NCI-H345 treated with DMSO at 0.1 percent for 48 hours (cell line): ENCODE measurements around the gene ARHGAP12.

Experiments used
- DNase-seq: peaks from one replicate; lab custom pipeline; 2025; ENCODE audit not compliant: unreplicated experiment; lab: John Stamatoyannopoulos, UW

The ARHGAP12 gene

DNA sequence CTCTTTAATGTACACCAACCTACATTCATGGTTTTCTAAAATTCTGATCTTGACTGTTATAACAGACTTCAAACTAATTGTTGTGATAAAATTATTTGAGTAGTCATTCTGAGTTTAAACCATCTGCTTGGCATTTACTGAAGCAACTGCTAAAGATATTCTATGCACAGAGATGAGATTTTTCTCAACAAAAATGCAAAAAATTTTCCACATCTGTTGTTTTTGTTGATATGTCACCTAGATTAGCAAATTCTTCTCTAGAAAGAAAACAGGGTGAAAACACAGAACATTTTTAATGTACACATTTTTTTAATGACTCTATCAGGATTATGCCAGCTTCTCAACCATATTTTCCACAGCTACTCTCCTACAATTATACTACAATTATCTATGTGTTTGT is 42.7 kb downstream of the ARHGAP12 start:
- no peak for DNase-seq

DNA sequence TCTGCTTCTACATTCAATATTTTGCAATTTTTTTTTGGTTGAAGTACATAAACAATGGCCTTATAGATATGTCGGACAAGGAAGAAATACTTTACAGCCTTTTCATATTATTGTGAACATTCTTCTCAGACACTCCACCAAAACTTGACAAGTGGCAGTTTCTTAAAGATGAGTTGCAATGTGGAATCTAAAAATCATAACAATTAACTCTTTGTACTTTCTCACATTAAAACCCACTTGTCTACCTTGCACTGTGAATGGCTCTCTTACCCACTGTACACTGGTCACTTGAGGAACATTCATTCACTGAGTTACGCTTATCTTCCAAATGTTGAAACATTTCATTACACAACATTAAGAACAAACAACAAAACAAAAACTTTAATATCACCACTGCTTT is 44.2 kb downstream of the ARHGAP12 start:
- no peak for DNase-seq

DNA sequence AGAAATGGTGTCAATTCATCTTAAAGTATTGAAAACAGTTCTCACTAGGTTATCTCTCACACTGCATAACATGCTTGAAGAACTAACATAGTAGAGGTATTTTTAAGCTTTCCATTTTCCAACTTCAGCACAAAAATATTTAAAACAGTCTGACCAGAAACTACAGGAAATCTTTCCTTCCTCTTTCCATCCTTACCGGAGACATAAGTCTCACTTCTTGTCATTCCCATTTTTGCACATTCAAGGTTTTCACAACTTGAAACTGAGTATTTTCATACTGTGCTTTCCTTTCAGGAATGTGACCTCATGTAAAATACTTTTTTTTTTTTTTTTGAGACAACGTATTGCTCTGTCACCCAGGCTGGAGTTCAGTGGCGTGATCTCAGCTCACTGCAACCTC is 45.2 kb downstream of the ARHGAP12 start:
- no peak for DNase-seq

DNA sequence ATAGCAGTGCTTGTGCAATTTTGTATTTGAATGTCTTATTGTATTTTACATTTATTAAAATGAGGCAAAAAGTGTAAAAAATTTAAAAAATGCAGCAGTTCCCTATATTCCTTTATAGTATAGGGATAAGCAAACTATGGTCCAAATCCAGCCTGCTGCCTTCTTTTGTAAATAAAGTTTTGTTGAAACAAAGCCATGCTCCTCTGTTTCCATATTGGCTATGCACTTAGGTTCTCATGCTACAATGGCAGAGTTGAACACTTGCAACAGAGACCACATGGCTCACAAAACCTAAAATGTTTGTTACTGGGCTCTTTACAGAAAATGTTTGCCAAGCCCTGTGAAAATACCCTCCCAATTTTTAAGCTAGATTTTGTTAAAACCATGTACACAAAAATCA is 50.1 kb downstream of the ARHGAP12 start:
- DNase-seq = no peak

DNA sequence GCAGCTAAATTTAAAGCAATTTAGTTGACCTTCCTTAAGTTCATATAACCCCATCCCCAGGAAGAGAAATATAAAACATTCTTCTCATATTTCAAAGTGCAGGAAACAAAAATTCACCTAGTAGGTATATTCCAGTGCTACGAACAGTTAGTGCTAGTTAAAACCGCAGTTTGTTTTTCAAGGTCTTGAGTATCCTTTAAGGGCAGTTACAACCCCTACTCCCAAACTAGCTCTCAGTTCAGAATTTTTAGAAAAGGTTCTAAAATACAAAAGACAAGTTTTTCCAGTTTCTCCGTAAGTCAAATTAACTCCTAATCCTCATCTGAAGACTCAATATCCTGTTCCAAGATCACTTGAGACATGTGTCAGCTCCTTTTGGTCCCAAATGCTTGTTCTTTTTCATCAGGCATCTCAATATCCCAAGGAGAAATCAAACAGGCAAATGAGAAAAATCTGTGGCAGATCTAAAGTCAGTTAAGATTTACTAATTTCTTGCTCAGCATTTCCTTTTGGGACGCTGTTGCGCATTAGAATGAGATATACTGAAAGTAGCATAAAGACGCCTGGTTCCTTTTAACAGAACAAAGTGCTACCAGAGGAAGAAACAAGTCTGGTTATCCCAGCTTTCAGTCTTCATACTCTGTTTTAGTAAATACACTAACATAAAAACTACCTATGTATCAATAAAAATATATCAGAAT is 51.8 kb downstream of the ARHGAP12 start:
- no peak for DNase-seq

DNA sequence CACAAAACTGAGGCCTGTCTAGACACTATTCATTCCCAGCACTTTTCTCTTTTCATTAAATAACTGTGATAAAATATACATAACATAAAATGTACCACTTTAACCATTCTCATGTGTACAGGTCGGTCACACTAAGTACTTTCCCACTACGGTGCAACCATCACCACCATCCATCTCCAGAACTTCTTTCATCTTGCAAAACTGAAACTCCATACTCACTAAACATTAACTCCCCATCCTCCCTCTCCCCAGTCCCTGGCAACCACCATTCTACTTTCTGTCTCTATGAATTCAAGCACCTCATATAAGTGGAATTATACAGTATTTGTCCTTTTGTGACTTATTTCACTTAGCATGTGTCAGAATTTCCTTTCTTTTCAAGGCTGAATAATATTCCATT is 53.0 kb downstream of the ARHGAP12 start:
- no peak for DNase-seq

DNA sequence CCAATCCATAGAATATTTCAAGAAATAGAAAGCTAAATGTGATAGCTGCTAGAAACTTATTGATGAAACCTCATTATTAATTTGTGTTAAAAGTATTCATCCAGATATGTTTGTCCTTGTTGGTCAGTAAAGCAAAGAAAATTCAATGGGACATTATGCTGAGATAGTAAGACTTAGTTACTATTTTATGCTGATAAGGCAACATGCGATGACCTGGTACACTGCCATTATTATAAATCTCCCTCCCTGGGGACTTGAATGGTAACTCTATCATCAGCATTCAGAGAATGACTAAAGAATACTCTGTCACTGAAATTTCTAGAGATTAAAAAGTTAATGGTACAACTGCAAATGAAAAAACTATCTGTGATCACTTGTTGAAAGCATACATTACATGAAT is 54.9 kb downstream of the ARHGAP12 start:
- no peak for DNase-seq

DNA sequence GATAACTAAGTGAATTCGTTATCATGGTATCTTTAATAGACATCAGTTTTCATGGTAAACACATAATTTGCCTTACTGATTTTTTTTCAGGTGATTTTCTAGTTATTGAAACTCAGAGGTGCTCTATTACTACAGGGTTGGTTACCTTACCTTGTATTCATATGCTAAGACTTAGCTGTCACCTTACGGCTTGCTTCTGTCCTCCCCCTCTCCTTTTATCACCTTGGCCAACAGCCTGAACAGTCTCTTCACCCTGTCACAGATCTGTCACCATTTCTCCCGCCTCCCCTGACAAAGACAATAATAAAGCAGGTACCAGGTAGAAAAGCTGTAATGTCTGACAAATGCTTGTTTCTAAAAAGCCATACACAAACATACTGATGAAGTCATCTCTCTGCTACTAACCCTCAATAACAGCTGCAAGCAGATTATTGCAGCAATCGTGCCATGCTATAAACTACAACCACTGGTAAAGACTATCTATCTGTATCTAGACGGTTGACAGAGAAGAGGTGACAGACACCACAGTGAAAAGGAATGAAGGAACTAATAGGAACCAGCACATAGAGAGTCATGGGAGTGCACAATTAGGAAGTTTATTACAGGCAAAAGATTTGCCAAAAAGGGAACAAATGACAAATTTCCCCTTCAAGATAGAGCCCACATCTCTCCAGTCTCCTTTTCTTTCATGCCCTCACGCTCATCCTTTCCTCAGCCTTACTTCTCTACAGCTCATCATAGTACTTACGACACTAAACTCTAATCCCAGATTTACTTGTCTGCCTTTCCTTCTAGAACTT is 57.2 kb downstream of the ARHGAP12 start:
- DNase-seq = no peak

DNA sequence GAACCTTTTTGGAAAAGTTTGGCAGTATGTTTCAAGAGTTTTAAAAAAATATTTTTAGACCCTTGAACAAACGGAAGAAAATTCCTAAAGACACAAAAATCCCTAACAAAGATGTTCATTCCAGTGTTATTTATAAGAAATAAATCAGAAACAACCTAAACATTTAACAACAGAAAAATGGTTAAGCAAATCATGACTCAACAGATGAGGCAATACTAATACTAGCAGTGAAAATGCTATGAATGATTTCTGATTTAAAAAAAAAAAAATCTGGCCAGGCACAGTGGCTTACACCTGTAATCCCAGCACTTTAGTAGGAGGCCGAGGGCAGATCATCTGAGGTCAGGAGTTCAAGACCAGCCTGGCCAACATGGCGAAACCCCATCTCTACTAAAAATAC is 61.0 kb downstream of the ARHGAP12 start:
- DNase-seq = no peak

DNA sequence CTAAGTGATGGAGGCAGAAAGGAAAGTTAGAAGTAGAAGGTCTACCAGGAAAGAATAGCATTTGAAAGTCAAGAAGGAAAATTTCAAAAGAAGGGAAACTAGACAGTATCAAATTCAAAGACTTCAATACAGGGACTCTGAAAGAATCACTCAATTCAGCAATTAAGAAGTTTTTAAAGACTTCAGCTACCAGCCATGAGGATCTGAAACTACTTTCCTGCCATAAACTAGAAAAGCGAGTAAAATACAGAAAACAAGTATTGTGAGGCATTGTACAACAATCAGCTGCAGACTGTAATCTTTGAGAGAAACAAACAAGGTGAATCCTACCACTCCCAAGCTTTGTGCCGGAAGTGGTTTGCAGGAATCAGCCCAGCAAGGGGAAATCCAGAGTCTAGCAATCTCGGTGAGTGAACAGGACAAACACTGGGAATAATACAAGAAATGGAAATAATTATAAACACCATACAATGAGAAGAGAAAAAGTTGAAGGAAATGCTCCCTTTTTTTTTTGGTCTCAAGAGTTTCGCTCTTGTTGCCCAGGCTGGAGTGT is 62.4 kb downstream of the ARHGAP12 start:
- no peak for DNase-seq

DNA sequence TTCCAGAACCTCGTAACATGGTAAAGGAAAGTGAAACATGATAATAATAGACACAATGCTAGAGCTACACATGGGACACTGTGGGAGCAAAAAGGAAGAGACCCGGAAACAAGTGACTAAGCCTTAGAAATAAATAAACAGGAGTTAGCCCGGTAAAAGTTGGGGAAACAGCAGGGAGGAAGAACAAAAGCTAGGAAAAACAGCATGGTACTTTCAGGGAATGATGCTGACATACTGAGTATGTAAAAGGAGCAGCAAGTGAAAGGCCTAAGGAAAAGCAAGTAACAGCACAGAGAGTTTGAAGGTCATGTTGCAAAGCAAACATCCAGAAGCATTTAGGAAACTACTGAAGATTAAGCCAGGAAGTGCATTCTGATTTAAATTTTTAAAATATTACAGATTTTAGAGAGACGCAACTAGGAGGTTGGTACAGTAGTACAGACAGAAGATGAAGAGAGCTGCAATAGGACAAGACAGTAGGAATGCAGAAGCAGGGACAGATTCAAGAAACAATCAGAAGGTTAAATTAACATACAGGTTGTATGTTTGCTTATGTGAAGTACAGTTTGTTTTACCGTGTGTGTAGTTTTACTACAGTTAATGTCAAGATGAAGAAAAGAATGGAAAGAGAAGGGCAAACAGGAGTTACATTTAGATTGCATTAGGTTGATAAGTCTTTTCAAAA is 63.7 kb downstream of the ARHGAP12 start:
- no peak for DNase-seq

DNA sequence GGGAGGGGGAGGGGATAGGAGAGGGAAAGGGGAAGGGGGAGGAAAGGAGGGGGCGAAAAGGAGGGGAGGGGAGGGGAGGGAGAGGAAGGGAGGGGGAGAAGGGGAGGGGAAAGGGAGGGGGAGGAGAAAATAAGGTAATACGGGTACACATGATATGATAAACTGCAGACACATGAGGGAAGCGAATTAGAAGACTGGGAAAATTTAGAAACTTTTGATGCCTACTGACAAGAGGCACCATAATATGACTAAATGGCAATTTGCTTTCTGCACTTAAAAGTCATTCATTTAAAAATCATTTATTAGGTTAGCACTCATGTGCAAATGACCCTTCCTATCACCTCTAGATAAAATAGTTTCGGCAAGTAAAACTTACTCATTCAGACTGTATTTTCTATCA is 73.6 kb downstream of the ARHGAP12 start:
- DNase-seq = no peak

DNA sequence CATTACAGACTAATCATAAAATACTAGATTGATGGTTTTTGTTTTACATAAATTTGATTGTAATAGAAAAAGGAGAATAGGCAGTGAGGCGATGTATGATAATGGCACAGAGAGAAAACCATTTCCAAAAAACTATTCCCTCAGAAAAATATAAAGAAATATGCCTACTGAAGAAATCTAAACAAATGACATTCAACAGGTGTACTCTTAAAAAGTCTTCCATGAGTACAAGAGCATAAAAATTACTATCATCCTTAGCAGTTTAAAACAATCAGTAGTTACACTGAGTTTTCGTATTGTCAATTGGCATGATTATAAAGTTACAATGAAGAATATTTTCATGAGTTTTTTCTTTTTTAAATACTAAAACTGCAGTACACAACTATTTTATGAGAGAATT is 75.0 kb downstream of the ARHGAP12 start:
- DNase-seq = no peak

DNA sequence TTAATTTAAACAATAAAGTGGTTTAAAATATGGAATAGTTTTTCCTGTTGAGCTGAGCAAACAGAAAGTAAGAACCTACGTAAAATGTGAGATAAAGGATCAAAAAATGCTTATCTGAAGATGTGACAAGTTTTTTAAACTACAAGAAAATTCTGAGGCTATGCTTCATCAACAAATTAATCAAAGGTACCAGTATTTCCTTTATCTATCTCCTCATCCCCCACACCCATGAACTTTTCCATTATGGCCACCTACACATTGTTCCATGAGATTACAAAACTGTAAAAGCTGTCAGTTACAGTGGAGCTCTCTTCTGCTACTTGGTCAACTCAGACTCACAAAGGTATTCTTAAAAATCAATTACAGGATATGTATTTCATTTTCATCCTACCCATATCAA is 77.4 kb downstream of the ARHGAP12 start:
- DNase-seq = no peak

DNA sequence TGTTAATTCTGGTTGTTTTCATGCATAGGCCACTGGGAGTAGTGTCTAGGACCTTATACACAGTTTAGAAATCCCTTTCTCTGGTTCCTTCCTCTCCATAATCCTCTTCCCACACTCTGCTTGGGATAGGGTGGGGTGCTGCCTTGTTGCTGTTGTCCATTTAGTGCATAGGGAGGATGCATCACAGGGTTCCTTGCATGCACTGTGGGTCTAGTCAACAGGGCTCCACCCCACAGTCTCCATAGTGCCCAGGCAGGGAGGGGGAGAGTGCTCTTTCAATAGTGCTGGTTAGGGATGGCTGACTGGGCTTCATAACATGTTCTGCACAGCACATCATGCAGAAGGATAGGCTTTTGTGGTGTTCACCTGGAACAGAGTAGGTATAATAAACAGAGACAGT is 81.1 kb downstream of the ARHGAP12 start:
- no peak for DNase-seq

DNA sequence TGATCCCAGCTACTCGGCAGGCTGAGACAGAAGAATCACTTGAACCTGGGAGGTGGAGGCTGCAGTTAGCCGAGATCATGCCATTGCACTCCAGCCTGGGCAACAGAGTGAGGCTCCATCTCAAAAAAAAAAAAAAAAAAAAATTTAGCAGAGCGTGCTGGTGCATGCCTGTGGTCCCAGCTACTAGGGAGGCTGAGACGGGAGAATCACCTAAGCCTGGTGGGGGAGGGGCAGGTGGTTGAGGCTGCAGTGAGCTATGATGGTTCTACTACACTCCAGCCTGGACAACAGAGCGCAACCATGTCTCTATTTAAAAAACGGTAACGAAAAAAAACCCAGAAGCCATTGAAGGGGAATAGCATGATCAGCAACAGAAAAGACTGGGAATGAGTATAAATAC is 89.9 kb downstream of the ARHGAP12 start:
- DNase-seq = no peak

DNA sequence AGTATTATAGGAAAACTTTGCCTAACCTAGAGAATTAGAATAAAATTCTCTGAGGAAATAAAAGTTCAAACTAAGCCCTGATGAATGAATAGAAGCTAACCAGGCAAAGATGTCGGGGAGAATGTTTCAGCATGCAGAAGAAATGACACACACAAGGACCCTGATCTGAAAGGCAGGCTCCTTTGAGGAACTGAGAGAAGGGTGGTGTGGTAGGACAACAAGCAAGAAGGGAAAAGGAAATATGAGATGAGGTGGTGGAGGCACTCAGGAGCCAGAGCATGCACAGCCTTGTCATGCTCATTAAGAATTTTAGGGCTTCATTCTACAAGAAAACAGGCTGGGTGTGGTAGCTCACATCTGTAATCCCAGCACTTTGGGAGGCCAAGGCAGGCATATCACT is 90.6 kb downstream of the ARHGAP12 start:
- no peak for DNase-seq

DNA sequence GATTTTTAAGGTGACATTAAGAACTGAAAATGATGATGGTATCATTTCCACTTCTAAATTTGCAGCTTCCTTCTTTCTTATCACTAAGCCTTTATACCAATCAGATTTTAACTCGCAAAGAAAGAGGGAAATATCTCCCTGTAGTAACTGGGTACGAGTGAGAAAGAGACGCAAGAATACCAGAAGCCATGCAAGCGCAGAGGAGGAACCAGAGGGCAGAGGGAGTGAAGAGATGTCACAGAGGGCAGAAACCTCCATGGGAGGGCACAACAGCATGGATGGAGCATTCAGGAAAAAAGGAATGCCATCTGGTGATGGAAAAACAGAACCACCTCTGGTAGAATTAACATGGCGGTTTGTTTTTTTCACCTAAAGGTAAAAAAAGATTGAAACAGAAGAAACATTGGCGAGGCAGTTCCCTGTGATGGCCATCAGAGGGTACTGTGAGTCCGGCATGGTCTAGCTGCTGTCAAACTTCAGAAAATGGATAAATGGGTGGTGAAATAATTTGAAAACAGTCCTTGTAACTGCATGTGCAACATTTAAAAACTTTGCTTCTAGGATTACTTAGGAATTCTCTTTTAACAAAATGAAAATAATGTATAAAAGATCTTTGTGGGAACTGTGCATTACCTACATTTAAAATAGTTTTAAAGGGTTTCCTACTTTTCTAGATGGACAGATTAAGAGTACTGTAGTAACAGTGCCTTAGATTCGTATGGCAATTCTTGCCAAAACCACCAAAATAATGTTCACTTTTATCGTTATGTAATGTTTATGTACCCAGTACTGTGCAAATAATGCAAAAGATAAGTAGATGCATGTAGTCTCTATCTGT is 91.8 kb downstream of the ARHGAP12 start:
- no peak for DNase-seq

DNA sequence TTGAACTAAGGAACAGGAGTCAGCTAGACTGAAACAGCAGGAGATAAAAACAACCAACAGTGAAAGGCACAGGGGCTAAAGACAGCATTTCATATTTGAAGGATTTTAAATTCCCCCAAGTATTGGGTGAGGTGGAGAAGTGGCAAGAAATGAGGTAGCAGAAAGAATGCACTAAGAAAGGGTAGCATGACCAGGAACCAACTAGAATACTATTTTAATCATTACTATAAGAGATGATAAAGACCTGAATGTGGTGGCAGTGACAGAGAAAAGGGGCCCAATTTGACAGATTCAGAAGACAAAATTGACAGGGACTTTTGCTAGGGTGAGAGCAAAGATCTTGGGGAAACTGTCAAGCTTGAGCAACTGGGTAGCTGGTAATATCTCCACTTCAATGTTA is 94.9 kb downstream of the ARHGAP12 start:
- DNase-seq = no peak

DNA sequence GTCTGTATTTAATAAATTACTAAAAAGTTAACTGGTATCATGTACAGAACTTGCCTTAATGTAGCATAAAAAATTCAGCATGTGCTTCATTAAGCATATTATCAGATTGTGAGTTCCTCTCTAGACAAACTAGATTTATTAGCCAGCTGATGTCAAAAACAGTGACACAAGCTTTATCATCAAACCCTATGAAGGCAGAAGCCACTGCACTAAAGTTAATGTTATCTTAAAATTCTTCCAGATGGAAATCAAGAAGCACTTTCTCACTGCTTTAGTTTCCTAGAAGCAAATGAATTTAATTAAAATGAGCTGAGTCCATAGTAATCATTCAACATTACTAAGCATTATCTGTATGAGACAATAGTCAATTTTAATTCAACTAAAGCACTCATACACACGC is 96.4 kb downstream of the ARHGAP12 start:
- no peak for DNase-seq

DNA sequence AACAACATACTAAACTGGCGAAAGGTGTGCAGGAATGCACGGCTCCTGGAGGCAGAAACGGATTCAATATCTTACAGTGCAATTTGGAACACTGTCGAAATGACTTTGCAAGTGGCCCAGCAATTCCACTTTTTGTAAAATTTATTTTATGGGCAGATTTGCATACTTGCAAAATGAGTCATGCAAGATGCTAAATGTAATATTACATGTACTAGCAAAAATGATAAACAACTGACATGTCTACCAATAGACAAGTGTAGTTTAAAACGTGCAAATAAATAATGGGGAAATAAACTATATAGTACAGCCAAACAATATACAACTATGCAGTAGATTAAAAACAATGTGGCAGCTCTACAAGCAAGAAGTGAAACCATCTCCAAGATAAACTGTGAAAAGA is 97.7 kb downstream of the ARHGAP12 start:
- no peak for DNase-seq
